T-helper 1 cell treated with Interleukin-12 subunit alpha and Interleukin-12 subunit beta and Interleukin-4 antibody, amounts not matched to agents 30 μg/mL and 1 μg/mL, for 36 hours (primary cell): Measurements from ENCODE around the gene DUOX2.
"Not testable (repeated sequence)": the region's sequence is repeated elsewhere in the genome, so short reads cannot be mapped to it uniquely, and the experiment has no call there.

Experiments
- H3K27ac Mint-ChIP-seq: one replicate; pipeline ENCODE4 v1.8.0; 2021; ENCODE audit warnings: mild to moderate bottlenecking, mixed read lengths
- H3K27me3 Mint-ChIP-seq: one replicate; pipeline ENCODE4 v1.8.0; 2021; ENCODE audit warnings: low read depth, mixed read lengths
- H3K36me3 Mint-ChIP-seq: one replicate; pipeline ENCODE4 v1.8.0; 2021; ENCODE audit warnings: low read depth, mixed read lengths
- H3K4me1 Mint-ChIP-seq: one replicate; pipeline ENCODE4 v1.8.0; 2021; ENCODE audit warnings: low read depth, mixed read lengths
- H3K4me3 Mint-ChIP-seq: one replicate; pipeline ENCODE4 v1.8.0; 2021; ENCODE audit warnings: mild to moderate bottlenecking, moderate library complexity, mixed read lengths
- H3K9me3 Mint-ChIP-seq: one replicate; pipeline ENCODE4 v1.8.0; 2021; ENCODE audit warnings: mixed read lengths

Gene DUOX2

GRCh38 chr15:45088801-45089711, 24.9 kb downstream of the DUOX2 start:
- Mint-ChIP-seq H3K27me3 (peaks cover 41% of the 10 kb centered on the region), H3K36me3 (no peaks in the 10 kb centered on the region), H3K4me1 (no peaks in the 10 kb centered on the region), H3K4me3 (no peak overlapping the region), H3K9me3 (no peaks in the 10 kb centered on the region), H3K27ac (no peak overlapping the region)

- no peaks in the 10 kb centered on the region for H3K36me3 Mint-ChIP-seq
- peaks cover 40% of the 10 kb centered on the region for H3K27me3 Mint-ChIP-seq
- H3K4me1 Mint-ChIP-seq, result no peaks in the 10 kb centered on the region
- no peak overlapping the region for H3K27ac Mint-ChIP-seq
- H3K9me3 Mint-ChIP-seq, result no peaks in the 10 kb centered on the region
- no peak overlapping the region for H3K4me3 Mint-ChIP-seq
These were observed 26.5 kb downstream of the DUOX2 start for GRCh38 chr15:45087513-45087912.

- Mint-ChIP-seq H3K36me3 (no peaks in the 10 kb centered on the region), H3K27ac (no peak overlapping the region), H3K9me3 (no peaks in the 10 kb centered on the region), H3K4me3 (no peak overlapping the region), H3K27me3 (peaks cover 22% of the 10 kb centered on the region), H3K4me1 (no peaks in the 10 kb centered on the region)
These were observed 29.8 kb downstream of the DUOX2 start for GRCh38 chr15:45084163-45084562.

GRCh38 chr15:45083223-45083622, 30.7 kb downstream of the DUOX2 start:
- Mint-ChIP-seq H3K4me1 (no peaks in the 10 kb centered on the region), H3K36me3 (no peaks in the 10 kb centered on the region), H3K27me3 (peaks cover 22% of the 10 kb centered on the region)

GRCh38 chr15:45082412-45082811, 31.6 kb downstream of the DUOX2 start:
- H3K4me3 Mint-ChIP-seq, H3K36me3 Mint-ChIP-seq, H3K9me3 Mint-ChIP-seq, H3K27ac Mint-ChIP-seq, H3K4me1 Mint-ChIP-seq: not testable (repeated sequence)
- peaks cover 20% of the 10 kb centered on the region for H3K27me3 Mint-ChIP-seq

More at GRCh38 chr15:45083223-45083622, 30.7 kb downstream of the DUOX2 start:
- Mint-ChIP-seq H3K9me3 (no peaks in the 10 kb centered on the region), H3K4me3 (no peak overlapping the region), H3K27ac (no peak overlapping the region)

GRCh38 chr15:45080593-45080992, 33.4 kb downstream of the DUOX2 start:
- not testable (repeated sequence) for H3K4me3 Mint-ChIP-seq, H3K27ac Mint-ChIP-seq, H3K9me3 Mint-ChIP-seq, H3K36me3 Mint-ChIP-seq, H3K4me1 Mint-ChIP-seq
- peaks cover 15% of the 10 kb centered on the region for H3K27me3 Mint-ChIP-seq

GRCh38 chr15:45079628-45080246, 34.2 kb downstream of the DUOX2 start:
- not testable (repeated sequence) for H3K4me1 Mint-ChIP-seq, H3K36me3 Mint-ChIP-seq, H3K27ac Mint-ChIP-seq, H3K4me3 Mint-ChIP-seq, H3K27me3 Mint-ChIP-seq, H3K9me3 Mint-ChIP-seq

GRCh38 chr15:45079201-45079600, 34.8 kb downstream of the DUOX2 start:
- H3K4me3 Mint-ChIP-seq, H3K27ac Mint-ChIP-seq, H3K36me3 Mint-ChIP-seq: not testable (repeated sequence)

GRCh38 chr15:45077391-45077790, 36.6 kb downstream of the DUOX2 start:
- H3K27ac Mint-ChIP-seq, H3K9me3 Mint-ChIP-seq, H3K36me3 Mint-ChIP-seq, H3K27me3 Mint-ChIP-seq, H3K4me3 Mint-ChIP-seq, H3K4me1 Mint-ChIP-seq: not testable (repeated sequence)

More at GRCh38 chr15:45079201-45079600, 34.8 kb downstream of the DUOX2 start:
- H3K4me1 Mint-ChIP-seq, H3K27me3 Mint-ChIP-seq, H3K9me3 Mint-ChIP-seq: not testable (repeated sequence)

GRCh38 chr15:45075440-45076320, 38.3 kb downstream of the DUOX2 start:
- not testable (repeated sequence) for H3K4me3 Mint-ChIP-seq, H3K9me3 Mint-ChIP-seq, H3K36me3 Mint-ChIP-seq, H3K4me1 Mint-ChIP-seq, H3K27me3 Mint-ChIP-seq, H3K27ac Mint-ChIP-seq

GRCh38 chr15:45073602-45074001, 40.4 kb downstream of the DUOX2 start:
- not testable (repeated sequence) for H3K36me3 Mint-ChIP-seq, H3K27ac Mint-ChIP-seq, H3K4me3 Mint-ChIP-seq, H3K4me1 Mint-ChIP-seq, H3K9me3 Mint-ChIP-seq, H3K27me3 Mint-ChIP-seq

- not testable (repeated sequence) for H3K9me3 Mint-ChIP-seq, H3K4me1 Mint-ChIP-seq, H3K27ac Mint-ChIP-seq, H3K27me3 Mint-ChIP-seq, H3K4me3 Mint-ChIP-seq, H3K36me3 Mint-ChIP-seq
These were observed 44.0 kb downstream of the DUOX2 start for GRCh38 chr15:45069942-45070360.

GRCh38 chr15:45064386-45064785, 49.6 kb downstream of the DUOX2 start:
- Mint-ChIP-seq H3K27ac (no peak overlapping the region), H3K36me3 (peaks cover 2% of the 10 kb centered on the region), H3K4me1 (peaks cover 14% of the 10 kb centered on the region), H3K4me3 (no peak overlapping the region), H3K27me3 (no peaks in the 10 kb centered on the region), H3K9me3 (peaks cover 5% of the 10 kb centered on the region)

- H3K27me3 Mint-ChIP-seq, result not testable (repeated sequence)
These were observed 51.7 kb downstream of the DUOX2 start for GRCh38 chr15:45062301-45062700.

More at GRCh38 chr15:45062301-45062700, 51.7 kb downstream of the DUOX2 start:
- not testable (repeated sequence) for H3K36me3 Mint-ChIP-seq, H3K27ac Mint-ChIP-seq, H3K9me3 Mint-ChIP-seq, H3K4me3 Mint-ChIP-seq
- peaks cover 14% of the 10 kb centered on the region for H3K4me1 Mint-ChIP-seq
